ENCODE data around the gene DARS1.

The DARS1 gene

GRCh38 chr2:136014411-136014810 lies 29.0 kb upstream of the DARS1 start:
- no peak for DNase-seq

- DNase-seq, result no peak
Measured at GRCh38 chr2:136013955-136014354, 28.5 kb upstream of the DARS1 start.

- no peak for DNase-seq
Measured at GRCh38 chr2:136013136-136013685, 27.8 kb upstream of the DARS1 start.

- DNase-seq, result no peak
Measured at GRCh38 chr2:136012315-136012714, 26.9 kb upstream of the DARS1 start.

GRCh38 chr2:136010126-136010525 lies 24.7 kb upstream of the DARS1 start:
- DNase-seq, result no peak

- peak; percentile 93 for DNase-seq
Measured at GRCh38 chr2:136008205-136008865, 22.9 kb upstream of the DARS1 start.

GRCh38 chr2:136006658-136007057 lies 21.2 kb upstream of the DARS1 start:
- DNase-seq, result no peak

GRCh38 chr2:136005462-136006196 lies 20.2 kb upstream of the DARS1 start:
- DNase-seq, result peak; percentile 75

- no peak for DNase-seq
Measured at GRCh38 chr2:136004965-136005364, 19.5 kb upstream of the DARS1 start.

GRCh38 chr2:136001131-136001530 lies 15.7 kb upstream of the DARS1 start:
- DNase-seq, result no peak

- peak; percentile 26 for DNase-seq
Measured at GRCh38 chr2:136000502-136000901, 15.1 kb upstream of the DARS1 start.

GRCh38 chr2:135999899-136000298 lies 14.5 kb upstream of the DARS1 start:
- no peak for DNase-seq

GRCh38 chr2:135998879-135999278 lies 13.5 kb upstream of the DARS1 start:
- no peak for DNase-seq

- no peak for DNase-seq
Measured at GRCh38 chr2:135997380-135997779, 12.0 kb upstream of the DARS1 start.

GRCh38 chr2:135996304-135996703 lies 10.9 kb upstream of the DARS1 start:
- DNase-seq, result no peak

- DNase-seq, result no peak
Measured at GRCh38 chr2:135994281-135994680, 8.9 kb upstream of the DARS1 start.

GRCh38 chr2:135993421-135993820 lies 8.0 kb upstream of the DARS1 start:
- DNase-seq, result no peak

GRCh38 chr2:135991861-135992260 lies 6.4 kb upstream of the DARS1 start:
- DNase-seq, result no peak

GRCh38 chr2:135987441-135987840 lies 2.0 kb upstream of the DARS1 start:
- no peak for DNase-seq

- no peak for DNase-seq
Measured at GRCh38 chr2:135986507-135986906, 1.1 kb upstream of the DARS1 start.

- peak; percentile 80 for DNase-seq
Measured at GRCh38 chr2:135985826-135986393, 484 bp upstream of the DARS1 start.

GRCh38 chr2:135984199-135985017 lies 1.0 kb downstream of the DARS1 start:
- DNase-seq, result no peak

GRCh38 chr2:135980434-135981079 lies 4.9 kb downstream of the DARS1 start:
- DNase-seq, result no peak
